ENCODE measurements around the gene PJA1.

The PJA1 gene

GRCh38 chrX:69163936-69164741 is 1.1 kb downstream of the PJA1 start:
- DNase-seq = peak; percentile 79

GRCh38 chrX:69162361-69162865 is 2.8 kb downstream of the PJA1 start:
- no peak for DNase-seq

- DNase-seq = no peak
Measured at GRCh38 chrX:69161786-69162349, 3.4 kb downstream of the PJA1 start.

GRCh38 chrX:69161371-69161770 is 3.9 kb downstream of the PJA1 start:
- DNase-seq = no peak

- peak; percentile 92 for DNase-seq
Measured at GRCh38 chrX:69158166-69158980, 6.9 kb downstream of the PJA1 start.

- DNase-seq = no peak
Measured at GRCh38 chrX:69156638-69157037, 8.6 kb downstream of the PJA1 start.

- DNase-seq = no peak
Measured at GRCh38 chrX:69155786-69156520, 9.3 kb downstream of the PJA1 start.

GRCh38 chrX:69154051-69154450 is 11.2 kb downstream of the PJA1 start:
- DNase-seq = no peak

- no peak for DNase-seq
Measured at GRCh38 chrX:69153060-69153730, 12.1 kb downstream of the PJA1 start.

GRCh38 chrX:69152417-69152841 is 12.8 kb downstream of the PJA1 start:
- DNase-seq = peak; percentile 82

GRCh38 chrX:69151866-69152284 is 13.4 kb downstream of the PJA1 start:
- DNase-seq = no peak

- peak; percentile 45 for DNase-seq
Measured at GRCh38 chrX:69150281-69150960, 14.8 kb downstream of the PJA1 start.

GRCh38 chrX:69149466-69150280 is 15.6 kb downstream of the PJA1 start:
- no peak for DNase-seq

GRCh38 chrX:69148946-69149345 is 16.3 kb downstream of the PJA1 start:
- no peak for DNase-seq

GRCh38 chrX:69146739-69147138 is 18.5 kb downstream of the PJA1 start:
- DNase-seq = no peak

GRCh38 chrX:69145714-69146113 is 19.5 kb downstream of the PJA1 start:
- no peak for DNase-seq

- peak; percentile 24 for DNase-seq
Measured at GRCh38 chrX:69144838-69145680, 20.2 kb downstream of the PJA1 start.

- no peak for DNase-seq
Measured at GRCh38 chrX:69143530-69143929, 21.7 kb downstream of the PJA1 start.

GRCh38 chrX:69142788-69143469 is 22.3 kb downstream of the PJA1 start:
- no peak for DNase-seq
